ENCODE results near the gene TMEM59L. TPM values are rescaled to one million over a fixed set of nuclear protein-coding genes. Genes with fewer than 3 reads are reported as not detected.

Gene TMEM59L
- total and polyA plus RNA-seq, 2 of the 13 experiments (the other 11 are each of a cell fraction or from before 2014, with no cell fraction given): 0.97 to 5.5 TPM

DNA sequence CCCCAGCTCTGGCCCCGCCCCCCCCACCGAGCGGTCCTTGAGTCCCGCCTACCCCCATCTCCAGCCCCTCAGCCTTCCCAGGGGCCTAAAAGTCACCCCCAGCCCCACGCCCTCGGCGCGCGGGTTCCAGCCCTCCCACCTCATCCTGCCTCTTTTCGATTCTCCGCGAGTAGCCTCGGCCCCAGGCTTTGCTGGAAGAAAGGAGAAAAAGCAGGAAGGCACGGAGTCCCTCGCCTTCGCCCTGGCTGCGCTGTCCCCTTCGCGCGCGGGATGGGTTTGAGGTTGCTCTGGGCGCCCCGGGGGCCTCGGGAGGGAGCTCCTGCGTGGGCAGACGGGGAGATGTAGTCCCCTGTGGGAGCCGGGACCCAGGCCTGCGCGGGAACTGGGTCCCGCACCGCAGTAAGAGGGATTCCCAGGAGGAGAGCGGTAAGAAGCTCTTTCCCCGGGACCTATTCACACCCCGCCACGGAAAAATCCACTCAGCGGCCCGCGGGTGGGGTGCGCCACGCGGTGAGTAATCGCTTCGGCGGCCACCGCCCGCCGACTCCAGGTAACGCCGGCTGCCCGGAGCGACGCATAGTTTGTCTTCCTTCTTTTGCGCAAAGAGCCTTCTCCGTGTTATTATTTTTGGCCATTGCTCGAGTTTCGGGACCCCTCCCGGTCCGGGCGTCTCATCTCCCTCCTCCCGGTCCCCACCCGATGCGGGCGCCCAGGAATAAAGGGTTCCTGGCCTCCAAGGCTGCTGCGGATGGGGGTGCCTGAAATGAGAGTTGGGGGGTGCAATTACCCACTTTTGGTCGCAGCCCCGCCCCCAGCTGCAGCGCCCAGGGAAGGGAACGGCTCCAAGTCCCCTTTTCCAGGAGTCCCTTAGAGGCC is 5.2 kb upstream of the TMEM59L start:
- H3K4me3 ChIP-seq (replicated peaks in 1 of 3; ENCODE audit: insufficient read depth in 1 of 3, low read depth in 2 of 3, low read length in 3 of 3): peak overlapping the region; percentile 67 to 82 (median 73)
- H2AFZ ChIP-seq (ENCODE audit: low read length): no peak overlapping the region
- POLR2A ChIA-PET: interaction anchor here (1.0 to 1.2 kb wide), 2 partner anchors 15 to 18 kb away, joined by 3 to 4 read pairs; no protein-coding TSS in a partner anchor
- H3K4me1 ChIP-seq (ENCODE audit: insufficient read depth, low read length): peaks cover 69% of the 10 kb centered on the region
- H3K4me2 ChIP-seq (ENCODE audit: low read depth, low read length): peak overlapping the region; percentile 90
- peaks cover 26% of the 10 kb centered on the region for H3K79me2 ChIP-seq (ENCODE audit: insufficient read depth, low read length)
- FAIRE-seq: no peak
- ATAC-seq: no peak
- peaks cover 0 to 6% of the 10 kb centered on the region in 2 experiments; a peak in 2 of 5 replicates for H3K27me3 ChIP-seq (ENCODE audit: control insufficient read depth in 1 of 2, insufficient read depth in 2 of 2, low read length in 2 of 2)
- H4K20me1 ChIP-seq (ENCODE audit: insufficient read depth, low read length): peaks cover 20% of the 10 kb centered on the region; the same call in 1 of the 2 replicates
- H3K9me3 ChIP-seq (ENCODE audit: low read length): no peaks in the 10 kb centered on the region
- CTCF ChIA-PET (ENCODE audit: low intra/inter-chr PET ratio, low total read pairs): no interaction called here
- peak overlapping the region; percentile 62 for H3K9ac ChIP-seq (ENCODE audit: insufficient read depth, low read depth, low read length)
- no peaks in the 10 kb centered on the region; a peak in 1 of 5 replicates for H3K36me3 ChIP-seq (replicated peaks in 1 of 2; ENCODE audit: control insufficient read depth in 1 of 2, insufficient read depth in 2 of 2, low read length in 2 of 2)
- no peak for DNase-seq (ENCODE audit: low spot score)
- in situ Hi-C loops (cut with HindIII; ENCODE audit: extremely low pct_ligation_motif_present, low pct_unique_long_range_greater_than_20kb): no loop called here
- H3K27ac ChIP-seq (ENCODE audit: extremely low read length, insufficient read depth, low read length): no peak overlapping the region
- TSS peak; percentile 61 for BruUV-seq (replicated peaks)
- intact Hi-C loops (cut with micrococcal nuclease; ENCODE audit: unreplicated experiment): no loop called here
- WGBS (ENCODE audit: low lambda C conversion rate): 2% methylated on average over 20 of the region's 68 CpGs
- TF ChIP-seq KMT2B (CRISPR knock-in tag; IDR thresholded peaks at IDR 0.05) (no peak), ZNF292 (CRISPR knock-in tag; IDR thresholded peaks at IDR 0.05; ENCODE audit: borderline replicate concordance, low read depth) (no peak), CENPT (CRISPR knock-in tag; IDR thresholded peaks at IDR 0.05; ENCODE audit: low read depth) (no peak), MAF1 (CRISPR knock-in tag; IDR thresholded peaks at IDR 0.05; ENCODE audit: borderline replicate concordance) (no peak), NFE2L1 (CRISPR knock-in tag; IDR thresholded peaks at IDR 0.05; ENCODE audit: borderline replicate concordance) (no peak), ZNF615 (CRISPR knock-in tag; IDR thresholded peaks at IDR 0.05; ENCODE audit: borderline replicate concordance) (no peak)
- TF ChIP-seq, protein P1, sequence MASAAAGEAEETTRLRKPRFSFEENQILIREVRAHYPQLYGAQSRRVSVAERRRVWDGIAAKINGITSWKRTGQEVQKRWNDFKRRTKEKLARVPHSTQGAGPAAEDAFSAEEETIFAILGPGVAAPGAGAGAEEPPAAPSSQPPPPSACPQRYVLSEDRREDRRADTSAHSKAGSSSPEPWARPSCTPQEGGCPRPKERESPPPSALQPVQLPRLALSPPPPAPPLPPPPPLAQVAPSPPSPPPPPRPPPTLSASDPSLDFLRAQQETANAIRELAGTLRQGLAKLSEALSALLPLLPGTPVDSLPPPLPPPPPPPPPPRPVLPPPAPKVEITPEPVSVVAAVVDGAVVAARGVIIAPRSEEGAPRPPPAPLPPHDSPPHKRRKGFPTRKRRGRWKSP (CRISPR knock-in tag; IDR thresholded peaks at IDR 0.05): peak; percentile 36; the same call in 1 of the 2 replicates
- TF ChIP-seq, protein P2, sequence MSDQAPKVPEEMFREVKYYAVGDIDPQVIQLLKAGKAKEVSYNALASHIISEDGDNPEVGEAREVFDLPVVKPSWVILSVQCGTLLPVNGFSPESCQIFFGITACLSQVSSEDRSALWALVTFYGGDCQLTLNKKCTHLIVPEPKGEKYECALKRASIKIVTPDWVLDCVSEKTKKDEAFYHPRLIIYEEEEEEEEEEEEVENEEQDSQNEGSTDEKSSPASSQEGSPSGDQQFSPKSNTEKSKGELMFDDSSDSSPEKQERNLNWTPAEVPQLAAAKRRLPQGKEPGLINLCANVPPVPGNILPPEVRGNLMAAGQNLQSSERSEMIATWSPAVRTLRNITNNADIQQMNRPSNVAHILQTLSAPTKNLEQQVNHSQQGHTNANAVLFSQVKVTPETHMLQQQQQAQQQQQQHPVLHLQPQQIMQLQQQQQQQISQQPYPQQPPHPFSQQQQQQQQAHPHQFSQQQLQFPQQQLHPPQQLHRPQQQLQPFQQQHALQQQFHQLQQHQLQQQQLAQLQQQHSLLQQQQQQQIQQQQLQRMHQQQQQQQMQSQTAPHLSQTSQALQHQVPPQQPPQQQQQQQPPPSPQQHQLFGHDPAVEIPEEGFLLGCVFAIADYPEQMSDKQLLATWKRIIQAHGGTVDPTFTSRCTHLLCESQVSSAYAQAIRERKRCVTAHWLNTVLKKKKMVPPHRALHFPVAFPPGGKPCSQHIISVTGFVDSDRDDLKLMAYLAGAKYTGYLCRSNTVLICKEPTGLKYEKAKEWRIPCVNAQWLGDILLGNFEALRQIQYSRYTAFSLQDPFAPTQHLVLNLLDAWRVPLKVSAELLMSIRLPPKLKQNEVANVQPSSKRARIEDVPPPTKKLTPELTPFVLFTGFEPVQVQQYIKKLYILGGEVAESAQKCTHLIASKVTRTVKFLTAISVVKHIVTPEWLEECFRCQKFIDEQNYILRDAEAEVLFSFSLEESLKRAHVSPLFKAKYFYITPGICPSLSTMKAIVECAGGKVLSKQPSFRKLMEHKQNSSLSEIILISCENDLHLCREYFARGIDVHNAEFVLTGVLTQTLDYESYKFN (CRISPR knock-in tag; conservative IDR thresholded peaks at IDR 0.05): no peak
- TF ChIP-seq, protein P3, sequence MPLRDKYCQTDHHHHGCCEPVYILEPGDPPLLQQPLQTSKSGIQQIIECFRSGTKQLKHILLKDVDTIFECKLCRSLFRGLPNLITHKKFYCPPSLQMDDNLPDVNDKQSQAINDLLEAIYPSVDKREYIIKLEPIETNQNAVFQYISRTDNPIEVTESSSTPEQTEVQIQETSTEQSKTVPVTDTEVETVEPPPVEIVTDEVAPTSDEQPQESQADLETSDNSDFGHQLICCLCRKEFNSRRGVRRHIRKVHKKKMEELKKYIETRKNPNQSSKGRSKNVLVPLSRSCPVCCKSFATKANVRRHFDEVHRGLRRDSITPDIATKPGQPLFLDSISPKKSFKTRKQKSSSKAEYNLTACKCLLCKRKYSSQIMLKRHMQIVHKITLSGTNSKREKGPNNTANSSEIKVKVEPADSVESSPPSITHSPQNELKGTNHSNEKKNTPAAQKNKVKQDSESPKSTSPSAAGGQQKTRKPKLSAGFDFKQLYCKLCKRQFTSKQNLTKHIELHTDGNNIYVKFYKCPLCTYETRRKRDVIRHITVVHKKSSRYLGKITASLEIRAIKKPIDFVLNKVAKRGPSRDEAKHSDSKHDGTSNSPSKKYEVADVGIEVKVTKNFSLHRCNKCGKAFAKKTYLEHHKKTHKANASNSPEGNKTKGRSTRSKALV (CRISPR knock-in tag; IDR thresholded peaks at IDR 0.05): peak; percentile 48; the same call in 1 of the 2 replicates
- TF ChIP-seq, protein P4, sequence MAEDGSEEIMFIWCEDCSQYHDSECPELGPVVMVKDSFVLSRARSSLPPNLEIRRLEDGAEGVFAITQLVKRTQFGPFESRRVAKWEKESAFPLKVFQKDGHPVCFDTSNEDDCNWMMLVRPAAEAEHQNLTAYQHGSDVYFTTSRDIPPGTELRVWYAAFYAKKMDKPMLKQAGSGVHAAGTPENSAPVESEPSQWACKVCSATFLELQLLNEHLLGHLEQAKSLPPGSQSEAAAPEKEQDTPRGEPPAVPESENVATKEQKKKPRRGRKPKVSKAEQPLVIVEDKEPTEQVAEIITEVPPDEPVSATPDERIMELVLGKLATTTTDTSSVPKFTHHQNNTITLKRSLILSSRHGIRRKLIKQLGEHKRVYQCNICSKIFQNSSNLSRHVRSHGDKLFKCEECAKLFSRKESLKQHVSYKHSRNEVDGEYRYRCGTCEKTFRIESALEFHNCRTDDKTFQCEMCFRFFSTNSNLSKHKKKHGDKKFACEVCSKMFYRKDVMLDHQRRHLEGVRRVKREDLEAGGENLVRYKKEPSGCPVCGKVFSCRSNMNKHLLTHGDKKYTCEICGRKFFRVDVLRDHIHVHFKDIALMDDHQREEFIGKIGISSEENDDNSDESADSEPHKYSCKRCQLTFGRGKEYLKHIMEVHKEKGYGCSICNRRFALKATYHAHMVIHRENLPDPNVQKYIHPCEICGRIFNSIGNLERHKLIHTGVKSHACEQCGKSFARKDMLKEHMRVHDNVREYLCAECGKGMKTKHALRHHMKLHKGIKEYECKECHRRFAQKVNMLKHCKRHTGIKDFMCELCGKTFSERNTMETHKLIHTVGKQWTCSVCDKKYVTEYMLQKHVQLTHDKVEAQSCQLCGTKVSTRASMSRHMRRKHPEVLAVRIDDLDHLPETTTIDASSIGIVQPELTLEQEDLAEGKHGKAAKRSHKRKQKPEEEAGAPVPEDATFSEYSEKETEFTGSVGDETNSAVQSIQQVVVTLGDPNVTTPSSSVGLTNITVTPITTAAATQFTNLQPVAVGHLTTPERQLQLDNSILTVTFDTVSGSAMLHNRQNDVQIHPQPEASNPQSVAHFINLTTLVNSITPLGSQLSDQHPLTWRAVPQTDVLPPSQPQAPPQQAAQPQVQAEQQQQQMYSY (CRISPR knock-in tag; IDR thresholded peaks at IDR 0.05): no peak
- TF ChIP-seq, protein P5, sequence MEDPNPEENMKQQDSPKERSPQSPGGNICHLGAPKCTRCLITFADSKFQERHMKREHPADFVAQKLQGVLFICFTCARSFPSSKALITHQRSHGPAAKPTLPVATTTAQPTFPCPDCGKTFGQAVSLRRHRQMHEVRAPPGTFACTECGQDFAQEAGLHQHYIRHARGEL (CRISPR knock-in tag; IDR thresholded peaks at IDR 0.05): no peak
